HG02840 (cell line): ENCODE results near the gene CAPNS2.

Experiments used
- ATAC-seq: cut with Tn5 transposase; IDR thresholded peaks from one replicate; pipeline ENCODE4 v1.9.1; 2021; ENCODE audit warnings: mild to moderate bottlenecking, moderate library complexity, moderate number of reproducible peaks; ENCODE audit not compliant: unreplicated experiment, low FRiP score

CAPNS2 gene

DNA sequence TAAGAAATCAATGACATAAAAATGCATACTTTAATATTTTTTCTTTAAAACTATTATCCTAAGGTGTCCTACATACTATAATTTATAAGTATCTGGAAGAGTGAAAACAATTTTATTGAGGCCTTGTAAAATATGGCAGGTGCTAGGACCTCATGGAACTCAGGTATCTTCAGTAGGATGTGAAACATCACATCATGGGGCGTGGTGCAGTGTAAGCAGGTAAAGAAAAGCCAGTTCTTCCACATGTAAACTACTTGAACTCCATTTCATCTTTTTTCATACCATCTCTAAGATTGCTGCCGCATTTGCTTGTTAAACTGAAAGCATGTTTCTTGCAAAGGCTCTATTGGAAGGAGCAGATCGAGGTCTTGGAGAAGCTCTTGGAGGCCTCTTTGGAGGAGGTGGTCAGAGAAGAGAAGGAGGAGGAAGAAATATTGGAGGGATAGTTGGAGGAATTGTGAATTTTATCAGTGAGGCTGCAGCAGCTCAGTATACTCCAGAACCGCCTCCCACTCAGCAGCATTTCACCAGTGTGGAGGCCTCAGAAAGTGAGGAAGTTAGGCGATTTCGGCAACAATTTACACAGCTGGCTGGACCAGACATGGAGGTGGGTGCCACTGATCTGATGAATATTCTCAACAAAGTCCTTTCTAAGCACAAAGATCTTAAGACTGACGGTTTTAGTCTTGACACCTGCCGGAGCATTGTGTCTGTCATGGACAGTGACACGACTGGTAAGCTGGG lies at the start of gene CAPNS2:
CAPNS2 (plus strand) TSS at position 253 of the 744 bp plus-strand sequence; CDS start at position 326, 73 bp downstream.
- ATAC-seq = no peak

DNA sequence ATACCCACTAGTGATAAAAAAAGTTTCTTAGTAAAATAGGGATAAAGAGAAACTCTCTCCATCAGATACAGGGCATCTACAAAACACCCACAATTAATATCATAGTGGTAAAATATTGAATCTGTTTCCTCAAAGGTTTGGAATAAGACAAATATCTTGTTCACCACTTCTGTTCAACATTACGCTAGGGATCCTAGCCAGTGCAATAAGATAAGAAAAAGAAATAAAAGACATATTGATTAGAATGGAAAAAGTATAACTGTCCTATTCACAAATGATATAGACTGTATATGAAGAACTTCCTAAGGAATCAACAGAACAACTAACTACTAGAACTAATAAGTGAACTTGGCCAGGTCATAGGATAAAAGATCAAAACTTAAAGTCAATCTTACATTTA lies 44.7 kb upstream of the CAPNS2 start:
- no peak for ATAC-seq

DNA sequence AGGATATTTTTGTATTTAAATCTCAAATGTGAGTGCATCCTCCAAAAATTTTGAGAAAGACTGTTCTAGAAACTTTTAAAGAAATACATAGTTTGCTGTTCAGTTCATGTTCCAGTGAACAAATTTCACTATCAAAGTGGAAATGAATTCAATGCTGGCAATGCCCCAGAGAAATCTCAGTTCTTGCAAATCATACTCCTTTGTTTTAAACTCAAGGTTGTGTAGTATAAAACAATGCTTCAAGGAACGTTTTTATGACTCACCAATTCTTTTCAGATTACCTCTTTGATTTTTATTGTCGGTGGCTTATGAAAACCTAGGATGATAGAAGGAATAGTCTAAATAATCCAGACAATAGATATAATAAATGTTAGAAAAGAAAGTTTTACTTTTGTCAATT lies 40.0 kb upstream of the CAPNS2 start:
- ATAC-seq = no peak

DNA sequence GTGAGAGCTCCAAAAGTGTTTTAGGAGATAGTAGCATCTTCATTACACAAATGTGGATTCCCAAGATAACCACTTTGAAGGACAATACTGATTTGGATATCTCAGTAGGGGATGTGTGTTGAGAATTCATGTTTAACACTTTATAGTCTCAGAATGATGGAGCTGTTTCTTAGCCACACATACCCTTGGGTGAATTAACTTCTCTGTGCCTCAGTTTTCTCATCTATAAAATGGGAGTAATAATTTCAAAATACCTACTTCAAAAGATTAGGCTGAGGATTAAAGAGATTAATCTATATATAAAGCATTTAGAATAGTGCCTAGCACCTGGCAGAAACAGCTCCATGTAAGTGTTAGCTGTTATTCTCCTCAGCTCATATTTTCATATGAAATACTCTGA lies 38.6 kb upstream of the CAPNS2 start:
- no peak for ATAC-seq

DNA sequence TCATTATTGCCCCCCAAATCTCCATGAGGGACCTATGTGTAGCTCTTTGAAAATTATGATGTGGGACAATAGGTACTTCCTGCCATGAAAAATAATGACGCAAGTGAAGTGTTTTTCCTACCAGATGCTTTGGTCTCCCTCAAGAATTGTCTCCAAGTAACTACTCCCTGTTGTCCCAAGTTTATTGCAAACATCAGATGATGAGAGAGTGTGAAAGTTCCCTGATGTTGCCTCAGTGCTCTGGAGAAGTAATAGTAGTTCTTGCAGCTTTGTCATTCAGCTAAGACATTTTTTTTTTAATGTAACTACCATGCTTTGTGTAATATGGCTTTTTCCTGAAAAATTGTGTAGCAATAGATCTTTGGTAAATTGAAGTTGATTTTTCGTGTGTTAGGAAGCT lies 37.5 kb upstream of the CAPNS2 start:
- ATAC-seq = no peak

DNA sequence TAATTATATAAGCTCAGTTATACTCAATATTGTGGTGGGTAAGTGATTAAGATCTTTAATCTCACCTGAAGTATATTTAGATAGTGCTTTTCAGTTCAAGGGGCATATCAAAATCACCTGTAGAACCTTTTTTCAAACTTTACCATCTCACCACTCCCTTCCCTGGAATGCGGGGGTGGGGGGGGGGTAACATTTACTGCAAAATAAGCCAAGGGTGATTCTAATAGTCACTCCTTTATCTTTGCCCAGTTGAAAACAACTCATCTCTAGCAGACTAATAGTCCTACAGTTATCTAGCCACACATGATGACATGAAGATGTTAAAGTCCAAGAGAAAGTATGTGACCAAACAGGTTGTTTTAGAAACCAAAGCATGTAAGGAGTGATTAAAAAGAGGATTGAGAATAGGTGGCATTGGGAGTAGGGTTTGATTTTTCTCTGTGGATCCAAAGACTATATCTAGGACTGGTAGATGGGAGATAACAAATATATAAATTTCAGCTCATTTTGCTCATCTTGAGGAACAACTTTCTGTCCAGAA lies 36.1 kb upstream of the CAPNS2 start:
- no peak for ATAC-seq

DNA sequence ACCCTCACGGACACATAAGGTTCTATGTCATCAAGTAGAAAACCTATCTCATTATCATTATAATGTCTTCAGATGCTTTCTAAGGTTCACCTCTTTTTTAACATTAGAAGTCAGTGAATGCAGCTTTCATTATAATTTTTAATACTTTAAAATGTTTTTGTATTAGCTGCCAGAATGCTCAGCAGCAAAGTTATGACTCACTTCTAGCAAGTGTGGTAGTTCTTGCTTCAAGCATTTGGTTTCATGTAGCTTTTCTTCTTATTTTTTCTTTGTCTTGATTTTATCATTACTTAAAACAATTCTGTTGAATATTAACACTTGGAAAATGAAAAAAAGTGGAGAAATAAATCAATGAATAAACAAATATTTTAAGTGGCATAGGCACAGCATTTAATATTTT lies 34.3 kb upstream of the CAPNS2 start:
- no peak for ATAC-seq

DNA sequence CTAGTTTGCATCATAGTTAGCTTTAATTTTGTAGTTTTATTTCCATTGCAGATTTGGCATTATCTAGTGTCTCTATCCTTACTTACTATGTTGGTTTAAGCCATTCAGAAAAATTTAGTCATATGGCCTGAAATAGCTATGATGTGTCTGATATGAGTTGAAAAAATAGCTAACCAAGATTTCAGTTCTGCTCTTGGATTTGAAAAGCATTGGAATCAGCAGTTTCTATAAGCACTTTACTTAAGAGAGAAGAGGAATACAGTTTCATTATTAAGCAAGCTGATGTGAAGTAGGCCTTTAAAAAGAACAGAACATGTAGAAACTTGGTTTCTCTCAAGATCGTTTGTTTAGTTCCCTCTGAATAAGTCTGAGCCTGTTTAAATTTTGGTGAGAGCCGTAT lies 31.7 kb upstream of the CAPNS2 start:
- no peak for ATAC-seq

DNA sequence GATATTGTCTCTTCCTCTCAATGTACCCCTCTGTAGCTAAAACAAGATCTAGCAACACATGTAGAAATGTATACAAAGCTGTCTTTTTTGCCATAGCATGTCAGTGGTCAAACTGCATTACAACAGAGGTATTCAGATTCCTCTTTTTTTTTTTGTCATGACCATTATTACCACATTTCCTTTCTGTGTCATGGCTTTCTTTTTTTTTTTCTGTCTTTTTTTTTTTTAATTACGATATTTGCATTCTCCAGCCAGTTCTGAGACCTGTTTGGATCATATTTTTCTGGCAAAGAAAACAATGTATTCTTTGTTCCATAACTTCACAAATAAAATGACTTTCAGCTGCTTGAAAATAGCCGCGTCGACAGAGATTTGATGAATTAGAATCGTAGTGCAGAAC lies 27.4 kb upstream of the CAPNS2 start:
- ATAC-seq = no peak

DNA sequence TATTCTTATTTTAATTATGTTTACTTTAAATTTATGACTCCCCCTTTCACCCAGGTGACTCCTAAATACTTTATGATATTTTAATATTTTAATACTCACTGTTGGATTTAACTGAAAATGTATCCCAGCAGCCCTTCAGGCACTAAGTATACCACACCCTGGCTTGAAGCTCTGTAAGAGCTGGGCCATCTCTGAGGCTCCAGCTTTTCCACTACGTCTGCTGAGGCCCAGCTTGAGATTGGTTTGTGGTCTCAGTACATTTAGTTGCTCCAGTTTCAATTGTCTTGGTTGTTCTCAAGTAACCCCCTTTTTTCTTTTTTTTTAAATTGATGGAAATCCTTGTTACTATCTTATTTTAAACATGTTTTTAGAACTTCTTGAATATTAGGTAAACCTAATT lies 27.0 kb upstream of the CAPNS2 start:
- ATAC-seq = no peak

DNA sequence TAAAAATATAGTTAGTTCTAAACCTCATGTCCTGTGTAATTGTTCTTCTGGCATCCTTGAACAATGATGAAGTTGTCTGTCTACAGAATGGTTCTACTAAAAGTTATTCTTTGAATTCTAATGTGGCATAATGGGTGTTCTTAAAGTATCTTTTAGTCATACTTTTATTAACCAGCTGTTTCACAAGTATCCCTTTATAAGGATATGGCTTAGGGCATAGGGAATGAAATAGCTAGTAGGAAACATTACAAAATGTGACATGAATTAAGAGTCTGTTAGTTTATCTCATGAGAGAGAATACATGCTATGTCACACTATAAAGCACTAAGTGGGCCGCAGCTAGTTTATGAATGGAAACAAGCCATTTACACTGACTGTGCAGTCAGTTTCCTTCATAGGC lies 26.3 kb upstream of the CAPNS2 start:
- ATAC-seq = no peak

DNA sequence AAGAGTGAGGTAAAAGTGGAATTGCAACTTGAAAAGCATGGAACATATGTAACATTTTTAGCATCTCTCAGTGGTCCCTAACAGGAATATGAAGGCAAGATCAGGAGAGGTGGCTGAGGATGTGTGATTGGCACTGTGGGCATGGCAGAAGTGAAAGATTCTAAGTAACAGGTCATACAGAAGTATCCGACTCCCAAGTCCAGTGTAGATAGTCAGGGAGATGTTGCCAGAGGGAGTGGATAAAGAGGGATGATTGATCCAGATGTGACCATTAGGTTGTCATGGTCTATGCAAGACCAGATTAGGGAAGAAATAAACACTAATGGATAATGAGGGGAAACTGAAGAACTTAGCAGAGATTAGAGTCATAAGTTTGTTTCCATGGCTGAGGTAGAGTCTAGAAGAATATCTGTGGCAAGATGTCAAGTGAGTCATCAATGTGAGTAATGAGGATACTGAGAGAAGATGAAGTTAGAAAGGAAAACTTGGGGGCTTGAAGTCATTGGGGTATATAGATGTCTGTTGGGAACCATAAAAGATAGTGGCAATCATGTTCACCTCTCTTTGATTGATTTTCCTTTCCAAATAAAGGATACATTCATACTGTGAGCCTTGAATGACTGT lies 23.9 kb upstream of the CAPNS2 start:
- ATAC-seq = no peak

DNA sequence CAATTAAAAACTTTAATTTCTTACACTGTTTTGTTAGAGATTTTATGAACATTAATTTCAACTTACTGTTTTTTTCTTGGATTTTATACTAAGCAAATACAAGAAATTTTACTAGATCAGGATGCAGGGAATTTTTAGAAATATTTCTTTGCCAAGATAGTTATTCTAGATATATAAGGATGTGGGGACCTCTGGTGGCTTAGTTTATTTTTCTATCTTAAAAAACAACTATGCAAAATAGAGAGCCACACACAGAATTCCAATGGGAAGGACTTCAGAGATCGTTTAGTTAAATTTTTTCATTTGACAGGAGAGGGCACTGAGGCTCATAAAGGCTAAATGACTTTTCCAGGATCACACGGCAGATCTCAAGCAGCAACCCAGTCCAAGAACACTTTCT lies 23.0 kb upstream of the CAPNS2 start:
- ATAC-seq = no peak

DNA sequence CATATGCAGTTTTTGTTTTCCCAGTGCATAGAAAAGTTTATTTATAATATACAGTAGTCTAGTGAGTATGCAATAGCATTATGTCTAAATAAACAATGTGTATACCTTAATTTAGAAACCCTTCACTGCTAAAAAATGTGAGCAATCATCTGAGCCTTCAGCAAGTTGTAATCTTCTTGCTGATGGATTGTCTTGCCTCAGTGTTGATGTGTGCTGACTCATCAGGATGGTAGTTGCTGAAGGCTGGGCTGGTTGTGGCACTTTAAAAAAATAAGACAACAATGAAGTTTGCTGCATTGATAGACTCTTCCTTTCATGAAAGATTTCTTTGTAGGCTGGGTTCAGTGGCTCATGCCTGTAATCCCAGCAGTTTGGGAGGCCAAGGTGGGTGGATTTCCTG lies 13.9 kb upstream of the CAPNS2 start:
- ATAC-seq = no peak

DNA sequence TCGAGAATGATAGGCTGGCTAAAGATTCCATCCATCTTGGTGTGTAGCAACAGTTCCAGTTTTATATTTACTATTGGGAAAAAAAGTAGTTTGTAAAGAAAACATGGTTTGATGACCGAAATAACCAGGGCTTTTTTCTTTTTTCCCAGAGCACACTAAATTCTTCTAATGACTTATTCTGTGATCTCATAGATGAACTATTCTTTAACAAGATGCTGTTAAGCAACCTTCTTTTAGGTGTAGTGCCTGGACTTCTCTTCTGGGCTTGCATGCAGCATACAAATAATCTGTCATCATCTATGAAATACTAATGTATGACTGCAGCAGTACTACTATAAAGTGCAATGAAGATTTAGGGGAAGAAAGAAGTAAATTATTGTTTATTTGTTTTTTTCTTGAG lies 11.0 kb upstream of the CAPNS2 start:
- no peak for ATAC-seq

DNA sequence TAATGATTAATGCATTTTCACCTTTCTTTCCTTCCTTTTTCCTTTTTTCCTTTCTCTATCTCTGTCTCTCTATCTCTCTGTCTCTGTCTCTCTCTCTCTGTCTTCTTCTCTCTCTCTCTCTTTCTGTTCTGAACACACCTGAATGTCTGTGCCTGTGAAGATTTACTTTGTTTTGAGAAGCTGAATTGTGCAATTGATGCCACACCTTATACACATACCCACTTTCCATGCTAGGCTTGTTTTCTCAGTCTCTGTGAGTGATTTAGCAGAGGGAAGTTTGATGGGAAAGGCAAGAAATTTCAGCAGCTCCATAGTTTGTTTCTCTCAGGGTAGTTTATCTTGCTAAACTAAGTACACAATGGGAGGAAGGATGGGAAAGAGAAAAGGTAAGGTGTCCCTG lies 9.3 kb upstream of the CAPNS2 start:
- no peak for ATAC-seq

DNA sequence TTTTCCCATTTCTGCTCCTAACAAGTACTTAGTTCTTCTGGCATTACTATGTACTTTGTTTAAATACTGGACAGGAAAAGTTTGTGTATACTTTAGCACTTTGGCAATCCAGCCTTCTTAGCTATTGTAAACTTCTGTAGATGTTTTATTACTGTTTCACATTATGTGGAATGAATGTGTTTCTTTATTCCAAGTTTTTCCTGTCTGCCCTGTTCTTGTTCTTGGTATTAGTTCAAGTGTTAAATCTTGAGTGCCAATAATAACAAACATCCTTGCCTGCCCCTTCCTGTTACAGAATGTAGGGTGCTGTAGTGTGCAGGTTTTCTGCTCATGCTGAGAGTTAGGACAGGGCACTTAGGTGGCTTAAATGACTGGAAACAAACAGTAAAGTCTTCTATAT lies 7.3 kb upstream of the CAPNS2 start:
- no peak for ATAC-seq

DNA sequence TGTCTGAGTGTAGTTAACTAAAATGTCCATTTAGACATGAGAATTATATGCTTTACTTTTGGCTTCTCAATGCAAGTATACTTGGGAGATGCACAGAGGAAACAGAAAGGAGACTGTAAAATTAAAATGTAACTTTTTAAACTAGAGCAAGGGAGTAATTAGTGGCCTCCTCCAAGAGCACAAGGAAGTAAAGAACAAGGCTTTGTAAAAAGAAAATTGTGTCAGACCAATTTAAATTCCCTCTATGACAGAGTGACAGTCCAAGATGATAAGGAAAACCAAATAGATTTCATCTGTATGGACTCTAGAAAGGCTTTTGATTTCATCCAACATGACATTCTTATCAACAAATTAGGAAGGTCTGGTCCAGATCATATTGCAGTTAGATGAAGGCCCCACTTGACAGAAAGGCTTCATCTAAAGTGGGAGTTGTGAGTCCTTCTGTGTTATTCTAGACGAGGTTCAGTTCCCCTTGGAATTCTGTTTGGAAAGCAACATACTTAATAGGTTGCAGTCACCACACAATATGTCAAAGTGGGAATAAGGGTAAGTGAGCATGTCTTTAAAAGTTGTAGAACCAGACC lies 6.5 kb upstream of the CAPNS2 start:
- ATAC-seq = no peak

DNA sequence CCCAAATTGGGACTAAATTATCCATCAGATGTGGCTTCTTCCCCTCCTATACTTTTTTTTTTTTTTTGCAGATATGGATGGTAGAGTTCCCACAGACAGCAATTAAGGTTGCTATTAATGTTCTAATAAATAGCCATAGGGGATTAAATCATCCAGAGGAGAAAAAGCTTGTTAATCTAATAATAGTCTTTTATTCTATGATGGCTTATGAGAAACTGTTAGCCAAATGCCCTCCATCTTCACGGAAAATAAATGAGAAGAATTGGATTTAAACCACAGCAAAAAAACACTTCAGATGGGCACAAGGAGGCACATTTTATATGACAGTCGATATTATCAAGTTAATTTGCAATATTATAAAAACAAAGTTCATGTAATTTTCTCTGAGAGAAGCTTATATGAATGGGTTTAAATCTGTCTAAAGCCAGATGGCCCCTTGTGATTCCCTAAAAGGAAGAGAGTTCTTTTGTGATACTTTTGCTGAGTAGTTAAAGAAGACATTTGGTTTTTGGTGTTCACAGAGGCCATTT lies 5.1 kb upstream of the CAPNS2 start:
- ATAC-seq = no peak

DNA sequence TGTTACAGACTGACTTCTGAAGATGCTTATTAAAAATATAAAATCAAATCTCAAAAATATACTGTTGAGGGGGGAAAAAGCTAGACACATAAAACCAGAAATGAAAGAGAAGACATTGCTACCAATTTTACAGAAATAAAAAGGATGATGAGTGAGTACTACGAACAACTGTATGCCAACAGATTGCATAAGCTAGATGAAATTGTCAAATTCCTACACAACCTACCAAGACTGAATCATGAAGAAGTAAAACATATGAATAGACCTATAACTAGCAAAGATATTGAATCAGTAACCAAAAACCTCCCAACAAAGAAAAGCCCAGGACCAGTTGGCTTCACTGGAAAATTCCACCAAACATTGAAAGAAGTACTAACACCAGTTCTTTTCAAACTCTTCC lies 3.5 kb upstream of the CAPNS2 start:
- ATAC-seq = no peak

DNA sequence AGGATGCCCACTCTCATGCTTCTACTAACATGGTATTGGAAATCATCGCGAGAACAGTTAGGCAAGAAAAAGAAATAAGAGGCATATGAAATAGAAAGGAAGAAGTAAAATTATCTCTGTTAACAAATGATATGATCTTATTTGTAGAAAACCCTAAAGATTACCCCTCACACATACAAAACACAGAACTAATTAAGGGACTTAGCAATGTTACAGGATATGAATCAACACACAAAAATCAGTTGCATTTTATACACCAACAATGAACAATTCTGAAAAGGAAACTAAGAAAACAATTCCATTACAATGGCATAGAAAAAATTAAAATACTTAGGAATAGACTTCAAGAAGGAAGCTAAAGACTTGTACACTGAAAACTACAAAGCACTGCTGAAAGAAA lies 2.7 kb upstream of the CAPNS2 start:
- no peak for ATAC-seq

DNA sequence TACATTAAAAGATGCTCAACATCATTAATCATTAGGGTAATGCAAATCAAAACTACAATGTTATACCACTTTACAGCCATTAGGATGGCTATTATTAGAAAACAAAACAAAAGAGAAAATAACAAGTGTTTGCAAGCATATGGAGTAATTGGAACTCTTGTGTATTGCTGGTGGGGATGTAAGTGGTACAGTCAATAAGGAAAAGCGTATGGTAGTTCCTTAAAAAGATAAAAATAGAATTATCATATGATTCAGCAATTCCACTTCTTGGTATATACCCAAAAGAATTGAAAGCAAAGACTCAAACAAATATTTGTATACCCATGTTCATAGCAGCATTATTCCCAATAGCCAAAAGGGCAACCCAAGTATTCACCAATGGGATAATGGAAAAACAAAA lies 1.4 kb upstream of the CAPNS2 start:
- ATAC-seq = no peak
